Gastrocnemius medialis (tissue), 4 donors: ENCODE data around the gene MEF2C.

Experiments
- POLR2A ChIP-seq, 2 donors: fragments of 450-650 bp; IDR thresholded peaks; one replicate each; pipeline ENCODE4 v1.6.1; 2017; ENCODE audit warnings: antibody characterized with exemption in 2 of 2, mild to moderate bottlenecking in 2 of 2, moderate library complexity in 2 of 2
- TF ChIP-seq, protein P1 (sequence below), 5 experiments: fragments of 450-650 bp in 3 of 5; fragments of 200-600 bp in 2 of 5; sonication (generic) in 2 of 5; IDR thresholded peaks in 4 of 5; conservative IDR thresholded peaks in 1 of 5; 1 replicate in 4 of 5; 2 replicates in 1 of 5; pipeline ENCODE4 v1.5.1; 2016 to 2019; ENCODE audit warnings: antibody characterized with exemption in 5 of 5, mild to moderate bottlenecking in 3 of 5, moderate library complexity in 3 of 5

DNA sequence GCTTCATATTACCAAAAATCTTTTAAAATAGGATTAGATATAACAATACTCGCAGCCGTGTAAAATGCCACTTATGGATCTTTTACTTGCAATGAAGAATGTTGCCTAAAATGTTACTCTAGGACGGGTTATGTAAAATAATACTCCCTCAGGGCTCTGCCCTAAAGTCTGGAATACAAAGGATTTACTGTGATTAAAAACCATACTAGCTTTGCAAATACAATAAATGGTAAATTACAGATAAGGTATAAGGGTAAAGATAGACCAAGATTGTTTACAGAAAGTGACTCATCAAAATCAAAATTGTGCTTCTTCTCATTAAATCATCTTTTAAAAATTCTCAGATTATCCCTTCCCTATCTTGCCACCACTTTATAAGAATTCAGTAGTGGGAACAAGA, 163.6 kb downstream of the MEF2C start:
- TF ChIP-seq, protein P1, sequence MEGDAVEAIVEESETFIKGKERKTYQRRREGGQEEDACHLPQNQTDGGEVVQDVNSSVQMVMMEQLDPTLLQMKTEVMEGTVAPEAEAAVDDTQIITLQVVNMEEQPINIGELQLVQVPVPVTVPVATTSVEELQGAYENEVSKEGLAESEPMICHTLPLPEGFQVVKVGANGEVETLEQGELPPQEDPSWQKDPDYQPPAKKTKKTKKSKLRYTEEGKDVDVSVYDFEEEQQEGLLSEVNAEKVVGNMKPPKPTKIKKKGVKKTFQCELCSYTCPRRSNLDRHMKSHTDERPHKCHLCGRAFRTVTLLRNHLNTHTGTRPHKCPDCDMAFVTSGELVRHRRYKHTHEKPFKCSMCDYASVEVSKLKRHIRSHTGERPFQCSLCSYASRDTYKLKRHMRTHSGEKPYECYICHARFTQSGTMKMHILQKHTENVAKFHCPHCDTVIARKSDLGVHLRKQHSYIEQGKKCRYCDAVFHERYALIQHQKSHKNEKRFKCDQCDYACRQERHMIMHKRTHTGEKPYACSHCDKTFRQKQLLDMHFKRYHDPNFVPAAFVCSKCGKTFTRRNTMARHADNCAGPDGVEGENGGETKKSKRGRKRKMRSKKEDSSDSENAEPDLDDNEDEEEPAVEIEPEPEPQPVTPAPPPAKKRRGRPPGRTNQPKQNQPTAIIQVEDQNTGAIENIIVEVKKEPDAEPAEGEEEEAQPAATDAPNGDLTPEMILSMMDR (IDR thresholded peaks at IDR 0.05 in 4 of 5, conservative IDR thresholded peaks at IDR 0.05 in 1 of 5): no peak
- TF ChIP-seq POLR2A (IDR thresholded peaks at IDR 0.05): no peak
